Measurements from ENCODE around the gene PEAK1. TPM values are rescaled to one million over a fixed set of nuclear protein-coding genes. Genes with fewer than 3 reads are reported as not detected.

Gene PEAK1
- total and polyA plus RNA-seq, 9 of the 15 experiments (the other 6 are each of a cell fraction or from before 2014, with no cell fraction given): 0.99 to 22.4 (median 10.8) TPM

DNA sequence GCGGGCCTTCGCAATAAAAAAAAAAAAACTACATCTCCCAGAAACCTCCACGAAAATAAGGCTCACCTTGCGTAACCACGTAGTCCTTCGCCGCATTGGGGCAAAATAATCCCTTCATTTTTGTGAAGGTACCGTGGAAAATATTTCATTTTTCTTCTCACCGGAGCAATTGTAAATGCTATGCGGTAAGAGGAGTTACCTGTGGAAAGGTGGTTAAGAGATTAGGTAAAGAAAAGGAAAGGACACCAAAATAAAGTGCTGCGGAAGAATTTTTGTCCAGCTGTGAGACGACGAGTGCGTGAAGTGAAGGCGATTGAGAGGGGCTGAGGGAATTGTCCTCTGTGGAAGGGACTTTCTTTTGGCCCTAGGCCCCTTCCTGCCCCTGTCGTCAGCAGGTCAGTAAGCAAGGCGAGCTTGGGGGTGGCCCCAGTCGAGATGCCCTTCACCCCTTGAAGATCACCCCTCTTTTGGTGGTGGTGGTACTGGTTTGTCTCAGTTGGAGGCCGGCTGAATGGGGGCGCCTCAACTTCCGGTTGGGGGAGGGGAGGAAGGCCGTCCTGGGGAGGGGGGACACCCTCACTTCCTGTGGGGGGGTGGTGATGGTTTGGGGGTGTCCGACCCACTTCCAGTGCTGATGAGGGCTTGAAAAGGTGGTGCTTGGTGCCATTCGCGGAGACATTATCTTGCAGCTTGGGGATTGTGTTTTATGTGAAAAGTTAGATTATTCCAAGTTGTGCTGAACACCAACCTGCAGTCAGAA, 886 bp upstream of the PEAK1 start, which contains the start of gene HMG20A (continued):
- TF ChIP-seq, protein P1, sequence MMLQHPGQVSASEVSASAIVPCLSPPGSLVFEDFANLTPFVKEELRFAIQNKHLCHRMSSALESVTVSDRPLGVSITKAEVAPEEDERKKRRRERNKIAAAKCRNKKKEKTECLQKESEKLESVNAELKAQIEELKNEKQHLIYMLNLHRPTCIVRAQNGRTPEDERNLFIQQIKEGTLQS (IDR thresholded peaks at IDR 0.05): peak; percentile 93
- TF ChIP-seq, protein P1 (CRISPR knock-in tag; conservative IDR thresholded peaks at IDR 0.05): no peak
- TF ChIP-seq NR4A1 (CRISPR knock-in tag; IDR thresholded peaks at IDR 0.05) (no peak), NR4A1 (tag; IDR thresholded peaks at IDR 0.05) (no peak), SOX6 (IDR thresholded peaks at IDR 0.05) (peak; percentile 31; the same call in 1 of the 2 replicates), ELF2 (CRISPR knock-in tag; IDR thresholded peaks at IDR 0.05) (peak; percentile 37; the same call in 1 of the 2 replicates), ZNF253 (CRISPR knock-in tag; conservative IDR thresholded peaks at IDR 0.05) (no peak), FOS (IDR thresholded peaks at IDR 0.05; ENCODE audit: extremely low read depth, insufficient read length) (no peak), MTA1 (IDR thresholded peaks at IDR 0.05; ENCODE audit: borderline replicate concordance) (peak; percentile 86), SMAD3 (CRISPR knock-in tag; conservative IDR thresholded peaks at IDR 0.05) (peak; percentile 57; the same call in 1 of the 2 replicates), EZH2 (IDR thresholded peaks at IDR 0.05; ENCODE audit: borderline replicate concordance, low read depth, low read length) (no peak), POLR3A (IDR thresholded peaks at IDR 0.05; ENCODE audit: borderline replicate concordance, extremely low read depth, insufficient read depth, insufficient read length) (no peak), ZNF696 (CRISPR knock-in tag; conservative IDR thresholded peaks at IDR 0.05) (no peak), NUFIP1 (IDR thresholded peaks at IDR 0.05; ENCODE audit: partially characterized antibody) (no peak), EP400 (IDR thresholded peaks at IDR 0.05) (peak; percentile 90), MCM3 (IDR thresholded peaks at IDR 0.05) (no peak)
- TF ChIP-seq, protein P2, sequence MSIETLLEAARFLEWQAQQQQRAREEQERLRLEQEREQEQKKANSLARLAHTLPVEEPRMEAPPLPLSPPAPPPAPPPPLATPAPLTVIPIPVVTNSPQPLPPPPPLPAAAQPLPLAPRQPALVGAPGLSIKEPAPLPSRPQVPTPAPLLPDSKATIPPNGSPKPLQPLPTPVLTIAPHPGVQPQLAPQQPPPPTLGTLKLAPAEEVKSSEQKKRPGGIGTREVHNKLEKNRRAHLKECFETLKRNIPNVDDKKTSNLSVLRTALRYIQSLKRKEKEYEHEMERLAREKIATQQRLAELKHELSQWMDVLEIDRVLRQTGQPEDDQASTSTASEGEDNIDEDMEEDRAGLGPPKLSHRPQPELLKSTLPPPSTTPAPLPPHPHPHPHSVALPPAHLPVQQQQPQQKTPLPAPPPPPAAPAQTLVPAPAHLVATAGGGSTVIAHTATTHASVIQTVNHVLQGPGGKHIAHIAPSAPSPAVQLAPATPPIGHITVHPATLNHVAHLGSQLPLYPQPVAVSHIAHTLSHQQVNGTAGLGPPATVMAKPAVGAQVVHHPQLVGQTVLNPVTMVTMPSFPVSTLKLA (conservative IDR thresholded peaks at IDR 0.05): peak; percentile 71 to 84
- TF ChIP-seq, protein P3, sequence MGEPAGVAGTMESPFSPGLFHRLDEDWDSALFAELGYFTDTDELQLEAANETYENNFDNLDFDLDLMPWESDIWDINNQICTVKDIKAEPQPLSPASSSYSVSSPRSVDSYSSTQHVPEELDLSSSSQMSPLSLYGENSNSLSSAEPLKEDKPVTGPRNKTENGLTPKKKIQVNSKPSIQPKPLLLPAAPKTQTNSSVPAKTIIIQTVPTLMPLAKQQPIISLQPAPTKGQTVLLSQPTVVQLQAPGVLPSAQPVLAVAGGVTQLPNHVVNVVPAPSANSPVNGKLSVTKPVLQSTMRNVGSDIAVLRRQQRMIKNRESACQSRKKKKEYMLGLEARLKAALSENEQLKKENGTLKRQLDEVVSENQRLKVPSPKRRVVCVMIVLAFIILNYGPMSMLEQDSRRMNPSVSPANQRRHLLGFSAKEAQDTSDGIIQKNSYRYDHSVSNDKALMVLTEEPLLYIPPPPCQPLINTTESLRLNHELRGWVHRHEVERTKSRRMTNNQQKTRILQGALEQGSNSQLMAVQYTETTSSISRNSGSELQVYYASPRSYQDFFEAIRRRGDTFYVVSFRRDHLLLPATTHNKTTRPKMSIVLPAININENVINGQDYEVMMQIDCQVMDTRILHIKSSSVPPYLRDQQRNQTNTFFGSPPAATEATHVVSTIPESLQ (CRISPR knock-in tag; IDR thresholded peaks at IDR 0.05): no peak
- TF ChIP-seq, protein P4, sequence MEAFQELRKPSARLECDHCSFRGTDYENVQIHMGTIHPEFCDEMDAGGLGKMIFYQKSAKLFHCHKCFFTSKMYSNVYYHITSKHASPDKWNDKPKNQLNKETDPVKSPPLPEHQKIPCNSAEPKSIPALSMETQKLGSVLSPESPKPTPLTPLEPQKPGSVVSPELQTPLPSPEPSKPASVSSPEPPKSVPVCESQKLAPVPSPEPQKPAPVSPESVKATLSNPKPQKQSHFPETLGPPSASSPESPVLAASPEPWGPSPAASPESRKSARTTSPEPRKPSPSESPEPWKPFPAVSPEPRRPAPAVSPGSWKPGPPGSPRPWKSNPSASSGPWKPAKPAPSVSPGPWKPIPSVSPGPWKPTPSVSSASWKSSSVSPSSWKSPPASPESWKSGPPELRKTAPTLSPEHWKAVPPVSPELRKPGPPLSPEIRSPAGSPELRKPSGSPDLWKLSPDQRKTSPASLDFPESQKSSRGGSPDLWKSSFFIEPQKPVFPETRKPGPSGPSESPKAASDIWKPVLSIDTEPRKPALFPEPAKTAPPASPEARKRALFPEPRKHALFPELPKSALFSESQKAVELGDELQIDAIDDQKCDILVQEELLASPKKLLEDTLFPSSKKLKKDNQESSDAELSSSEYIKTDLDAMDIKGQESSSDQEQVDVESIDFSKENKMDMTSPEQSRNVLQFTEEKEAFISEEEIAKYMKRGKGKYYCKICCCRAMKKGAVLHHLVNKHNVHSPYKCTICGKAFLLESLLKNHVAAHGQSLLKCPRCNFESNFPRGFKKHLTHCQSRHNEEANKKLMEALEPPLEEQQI (IDR thresholded peaks at IDR 0.05): 0 out of 2 replicates have a peak, but pooled peaks have one; percentile 54

Data from K562 (cell line).